Measurements from ENCODE around the gene PPP1R8.

The PPP1R8 gene

GRCh38 chr1:27858072-27858948 lies 27.7 kb downstream of the PPP1R8 start:
- peak; percentile 87 for DNase-seq (ENCODE audit: low spot score)
- peak; percentile 98 for TF ChIP-seq CTCF (IDR thresholded peaks at IDR 0.05; ENCODE audit: extremely low read depth, missing control alignments)

- TF ChIP-seq CTCF (IDR thresholded peaks at IDR 0.05; ENCODE audit: extremely low read depth, missing control alignments): no peak
Measured at GRCh38 chr1:27858949-27859576, 28.5 kb downstream of the PPP1R8 start.

GRCh38 chr1:27861436-27861835 lies 30.9 kb downstream of the PPP1R8 start:
- no peak for TF ChIP-seq CTCF (IDR thresholded peaks at IDR 0.05; ENCODE audit: extremely low read depth, missing control alignments)
- no peak for DNase-seq (ENCODE audit: low spot score)

More at GRCh38 chr1:27858949-27859576, 28.5 kb downstream of the PPP1R8 start:
- no peak for DNase-seq (ENCODE audit: low spot score)

GRCh38 chr1:27862004-27862403 lies 31.4 kb downstream of the PPP1R8 start:
- TF ChIP-seq CTCF (IDR thresholded peaks at IDR 0.05; ENCODE audit: extremely low read depth, missing control alignments): no peak

GRCh38 chr1:27862671-27863537 lies 32.3 kb downstream of the PPP1R8 start:
- peak; percentile 48 for DNase-seq (ENCODE audit: low spot score)

More at GRCh38 chr1:27862004-27862403, 31.4 kb downstream of the PPP1R8 start:
- DNase-seq (ENCODE audit: low spot score): no peak

GRCh38 chr1:27863538-27863915 lies 32.9 kb downstream of the PPP1R8 start:
- no peak for DNase-seq (ENCODE audit: low spot score)
- TF ChIP-seq CTCF (IDR thresholded peaks at IDR 0.05; ENCODE audit: extremely low read depth, missing control alignments): no peak

More at GRCh38 chr1:27862671-27863537, 32.3 kb downstream of the PPP1R8 start:
- TF ChIP-seq CTCF (IDR thresholded peaks at IDR 0.05; ENCODE audit: extremely low read depth, missing control alignments): no peak
